Head of caudate nucleus (tissue), 42 donors: ENCODE results near the gene SGSM2.

Source experiments
- DNase-seq, 42 donors: peaks; one replicate each; pipeline versions ENCODE4 v3.0.0 to v3.0.0-alpha.2; 2020 to 2021; ENCODE audit warnings: mixed read lengths in 7 of 42
- intact Hi-C: fragments of 100-400 bp; cut with DNase I; formaldehyde crosslinking; loops from one replicate; pipeline ENCODE4 v1.15.0; 2022

SGSM2 gene

GRCh38 chr17:2379489-2380225 is 42.4 kb downstream of the SGSM2 start:
- no peak for DNase-seq
- intact Hi-C loops, result no loop called here

GRCh38 chr17:2380226-2380922 is 43.1 kb downstream of the SGSM2 start:
- intact Hi-C loops, result no loop called here
- DNase-seq, result no peak

GRCh38 chr17:2380950-2381649 is 43.8 kb downstream of the SGSM2 start:
- intact Hi-C loops, result no loop called here
- DNase-seq, result no peak

- DNase-seq, result no peak
- intact Hi-C loops, result loop anchor here (2.0 kb wide), 1 partner anchor 31 kb away; no protein-coding TSS in a partner anchor
Observed at GRCh38 chr17:2383628-2384167, 46.4 kb downstream of the SGSM2 start.

GRCh38 chr17:2384439-2385127 is 47.3 kb downstream of the SGSM2 start:
- intact Hi-C loops, result loop anchor here (2.0 kb wide), 1 partner anchor 30 kb away; no protein-coding TSS in a partner anchor
- no peak for DNase-seq

- no peak for DNase-seq
- intact Hi-C loops, result loop anchor here (2.0 kb wide), 1 partner anchor 29 kb away; no protein-coding TSS in a partner anchor
Observed at GRCh38 chr17:2385240-2386210, 48.2 kb downstream of the SGSM2 start.

GRCh38 chr17:2386400-2387085 is 49.2 kb downstream of the SGSM2 start:
- peak in 7 of 42 donors; percentile 32 to 64 (median 38) for DNase-seq
- intact Hi-C loops, result no loop called here

GRCh38 chr17:2387086-2388019 is 50.1 kb downstream of the SGSM2 start:
- DNase-seq, result no peak
- intact Hi-C loops, result no loop called here

- DNase-seq, result peak in 33 of 42 donors; percentile 25 to 86 (median 59)
Observed at GRCh38 chr17:2388020-2388682, 50.9 kb downstream of the SGSM2 start.

GRCh38 chr17:2388683-2389055 is 51.4 kb downstream of the SGSM2 start:
- intact Hi-C loops, result no loop called here

More at GRCh38 chr17:2388020-2388682, 50.9 kb downstream of the SGSM2 start:
- intact Hi-C loops, result no loop called here

GRCh38 chr17:2390199-2390836 is 53.0 kb downstream of the SGSM2 start:
- no peak for DNase-seq
- intact Hi-C loops, result loop anchor here (5.0 kb wide), 1 partner anchor 202 kb away; the partner anchor contains the start of gene PAFAH1B1

More at GRCh38 chr17:2388683-2389055, 51.4 kb downstream of the SGSM2 start:
- no peak for DNase-seq

- intact Hi-C loops, result loop anchor here (1.0 to 5.0 kb wide), 2 partner anchors 10 to 201 kb away; partner anchors contain the start of genes MNT and PAFAH1B1
- DNase-seq, result no peak
Observed at GRCh38 chr17:2391597-2392251, 54.4 kb downstream of the SGSM2 start.

GRCh38 chr17:2392252-2393173 is 55.2 kb downstream of the SGSM2 start:
- intact Hi-C loops, result loop anchor here (1.0 to 5.0 kb wide), 2 partner anchors 9 to 200 kb away; partner anchors contain the start of genes MNT and PAFAH1B1
- DNase-seq, result peak; percentile 89 to 99 (median 98)
